MM.1S (cell line): Measurements from ENCODE around the gene TCF12.

Source experiments
- DNase-seq: peaks from one replicate; pipeline ENCODE4 v3.0.0-alpha.2; 2015
- H2AFZ ChIP-seq: fragments of 300-600 bp; sonication (generic); 2 replicates; pipeline ENCODE4 v1.6.0; 2016; ENCODE audit warnings: antibody characterized with exemption, low read length
- H3F3A ChIP-seq: fragments of 300-600 bp; sonication (generic); 2 replicates; pipeline ENCODE4 v1.6.1; 2016; ENCODE audit warnings: mild to moderate bottlenecking, antibody characterized with exemption, low read length, moderate library complexity, mixed read lengths; ENCODE audit not compliant: insufficient read depth
- H3K27ac ChIP-seq: fragments of 300-600 bp; sonication (generic); 2 replicates; pipeline ENCODE4 v1.5.1; 2016; ENCODE audit warnings: mild to moderate bottlenecking, low read length
- H3K27me3 ChIP-seq: fragments of 300-600 bp; sonication (generic); replicated peaks from 2 replicates; pipeline ENCODE4 v1.6.0; 2016; ENCODE audit warnings: low read length; ENCODE audit not compliant: insufficient read depth
- H3K36me3 ChIP-seq: fragments of 300-600 bp; sonication (generic); replicated peaks from 2 replicates; pipeline ENCODE4 v1.6.1; 2016; ENCODE audit warnings: mild to moderate bottlenecking, low read length, mixed read lengths; ENCODE audit not compliant: insufficient read depth
- H3K4me1 ChIP-seq: fragments of 300-600 bp; sonication (generic); 2 replicates; pipeline ENCODE4 v1.6.1; 2016; ENCODE audit warnings: low read length, mixed read lengths
- H3K4me2 ChIP-seq: fragments of 300-600 bp; sonication (generic); 2 replicates; pipeline ENCODE4 v1.6.0; 2016; ENCODE audit warnings: low read depth, low read length
- H3K4me3 ChIP-seq: fragments of 300-600 bp; sonication (generic); 2 replicates; pipeline ENCODE4 v1.5.1; 2016; ENCODE audit warnings: low read length, mixed read lengths
- H3K79me2 ChIP-seq: fragments of 300-600 bp; sonication (generic); 2 replicates; pipeline ENCODE4 v1.6.1; 2016; ENCODE audit warnings: mixed run types, low read length, mixed read lengths
- H3K9ac ChIP-seq: fragments of 300-600 bp; sonication (generic); 2 replicates; pipeline ENCODE4 v1.6.1; 2016; ENCODE audit warnings: low read length, mixed read lengths
- H3K9me2 ChIP-seq: fragments of 300-600 bp; sonication (generic); replicated peaks from 2 replicates; pipeline ENCODE4 v1.6.1; 2016; ENCODE audit warnings: mild to moderate bottlenecking, low read length, mixed read lengths; ENCODE audit not compliant: insufficient read depth
- H3K9me3 ChIP-seq: fragments of 300-600 bp; sonication (generic); replicated peaks from 2 replicates; pipeline ENCODE4 v1.6.1; 2016; ENCODE audit warnings: mild to moderate bottlenecking, low read length, mixed read lengths; ENCODE audit not compliant: insufficient read depth
- H4K20me1 ChIP-seq: fragments of 300-600 bp; sonication (generic); 2 replicates; pipeline ENCODE4 v1.6.1; 2016; ENCODE audit warnings: mild to moderate bottlenecking, low read length, moderate library complexity, mixed read lengths; ENCODE audit not compliant: insufficient read depth
- CTCF ChIP-seq: fragments of 300-600 bp; sonication (generic); IDR thresholded peaks from 2 replicates; pipeline ENCODE4 v1.5.1; 2016; ENCODE audit warnings: antibody characterized with exemption, low read length, mixed read lengths
- EZH2 ChIP-seq: fragments of 300-600 bp; sonication (generic); optimal IDR thresholded peaks from 2 replicates; pipeline ENCODE3; 2017; ENCODE audit warnings: low read depth, mild to moderate bottlenecking, antibody characterized with exemption, low read length, mixed read lengths
- EZH2phosphoT487 ChIP-seq: fragments of 300-600 bp; sonication (generic); IDR thresholded peaks from 2 replicates; pipeline ENCODE4 v1.6.1; 2018; ENCODE audit warnings: antibody characterized with exemption, low read length

The TCF12 gene

GRCh38 chr15:57036352-57036751, 117.9 kb downstream of the TCF12 start:
- Histone ChIP-seq H2AFZ (no peak overlapping the region), H3K9me2 (no peaks in the 10 kb centered on the region), H3K9me3 (no peaks in the 10 kb centered on the region), H3K27ac (no peak overlapping the region), H3F3A (no peaks in the 10 kb centered on the region; the same call in 1 of the 2 replicates), H3K4me1 (no peaks in the 10 kb centered on the region), H3K9ac (no peak overlapping the region), H3K4me2 (no peak overlapping the region), H4K20me1 (no peaks in the 10 kb centered on the region), H3K36me3 (no peaks in the 10 kb centered on the region), H3K27me3 (no peaks in the 10 kb centered on the region), H3K79me2 (0 out of 2 replicates have a peak, but pooled peaks cover 4% of the 10 kb centered on the region), H3K4me3 (no peak overlapping the region)
- DNase-seq = no peak
- TF ChIP-seq EZH2phosphoT487 (no peak), CTCF (no peak), EZH2 (no peak)

- Histone ChIP-seq H3K9me2 (no peaks in the 10 kb centered on the region), H3K4me2 (no peak overlapping the region), H3K36me3 (no peaks in the 10 kb centered on the region), H3K27ac (no peak overlapping the region), H3K9ac (no peak overlapping the region), H3K4me3 (no peak overlapping the region), H2AFZ (no peak overlapping the region), H4K20me1 (no peaks in the 10 kb centered on the region), H3K9me3 (no peaks in the 10 kb centered on the region), H3F3A (no peaks in the 10 kb centered on the region; the same call in 1 of the 2 replicates), H3K27me3 (no peaks in the 10 kb centered on the region), H3K79me2 (0 out of 2 replicates have a peak, but pooled peaks cover 4% of the 10 kb centered on the region), H3K4me1 (no peaks in the 10 kb centered on the region)
- no peak for DNase-seq
- TF ChIP-seq EZH2phosphoT487 = no peak
- no peak for TF ChIP-seq CTCF
- TF ChIP-seq EZH2 = no peak
Measured at GRCh38 chr15:57037548-57037947, 119.1 kb downstream of the TCF12 start.

- Histone ChIP-seq H3K4me1 (no peaks in the 10 kb centered on the region), H3K79me2 (0 out of 2 replicates have a peak, but pooled peaks cover 4% of the 10 kb centered on the region), H3K9me3 (no peaks in the 10 kb centered on the region), H3K27ac (no peak overlapping the region), H3K9ac (no peak overlapping the region), H3K4me3 (no peak overlapping the region), H3K9me2 (no peaks in the 10 kb centered on the region), H2AFZ (no peak overlapping the region), H4K20me1 (no peaks in the 10 kb centered on the region), H3F3A (no peaks in the 10 kb centered on the region; the same call in 1 of the 2 replicates), H3K4me2 (no peak overlapping the region), H3K27me3 (no peaks in the 10 kb centered on the region), H3K36me3 (no peaks in the 10 kb centered on the region)
- DNase-seq = no peak
- TF ChIP-seq EZH2phosphoT487 = no peak
- TF ChIP-seq CTCF = no peak
Measured at GRCh38 chr15:57038040-57038439, 119.6 kb downstream of the TCF12 start.
